GM12891 (cell line): Measurements from ENCODE around the gene RYR3.

Source experiments
- PAX5 ChIP-seq: IDR thresholded peaks from 2 replicates; pipeline ENCODE4 v1.6.1; 2011; ENCODE audit warnings: low read length, moderate library complexity, mild to moderate bottlenecking; ENCODE audit not compliant: insufficient read depth, severe bottlenecking
- POLR2A ChIP-seq: IDR thresholded peaks from 2 replicates; pipeline ENCODE4 v1.6.1; 2011; ENCODE audit warnings: low read depth, low read length, control low read depth
- POLR2AphosphoS5 ChIP-seq: IDR thresholded peaks from 2 replicates; pipeline ENCODE4 v1.6.1; 2011; ENCODE audit warnings: low read depth, low read length, control low read depth
- POU2F2 ChIP-seq: IDR thresholded peaks from 2 replicates; pipeline ENCODE4 v1.6.1; 2011; ENCODE audit warnings: low read depth, mild to moderate bottlenecking, control low read depth, low read length, moderate library complexity
- TAF1 ChIP-seq: IDR thresholded peaks from 2 replicates; pipeline ENCODE4 v1.6.1; 2011; ENCODE audit warnings: low read depth, low read length, control low read depth

GRCh38 chr15:33837294-33837693, 526.5 kb downstream of the RYR3 start:
- TF ChIP-seq POLR2A, result no peak
- TF ChIP-seq POLR2AphosphoS5, result no peak
- TF ChIP-seq TAF1, result no peak
- no peak for TF ChIP-seq POU2F2
- TF ChIP-seq PAX5, result no peak
